HG03045 (cell line): ENCODE data around the gene INSIG1.
A peak's percentile ranks its signal among the peaks of the same experiment; 100 is the strongest.

Experiments
- ATAC-seq: cut with Tn5 transposase; IDR thresholded peaks from one replicate; pipeline ENCODE4 v1.9.1; 2021; ENCODE audit warnings: mild to moderate bottlenecking, moderate library complexity; ENCODE audit not compliant: unreplicated experiment

INSIG1 gene

DNA sequence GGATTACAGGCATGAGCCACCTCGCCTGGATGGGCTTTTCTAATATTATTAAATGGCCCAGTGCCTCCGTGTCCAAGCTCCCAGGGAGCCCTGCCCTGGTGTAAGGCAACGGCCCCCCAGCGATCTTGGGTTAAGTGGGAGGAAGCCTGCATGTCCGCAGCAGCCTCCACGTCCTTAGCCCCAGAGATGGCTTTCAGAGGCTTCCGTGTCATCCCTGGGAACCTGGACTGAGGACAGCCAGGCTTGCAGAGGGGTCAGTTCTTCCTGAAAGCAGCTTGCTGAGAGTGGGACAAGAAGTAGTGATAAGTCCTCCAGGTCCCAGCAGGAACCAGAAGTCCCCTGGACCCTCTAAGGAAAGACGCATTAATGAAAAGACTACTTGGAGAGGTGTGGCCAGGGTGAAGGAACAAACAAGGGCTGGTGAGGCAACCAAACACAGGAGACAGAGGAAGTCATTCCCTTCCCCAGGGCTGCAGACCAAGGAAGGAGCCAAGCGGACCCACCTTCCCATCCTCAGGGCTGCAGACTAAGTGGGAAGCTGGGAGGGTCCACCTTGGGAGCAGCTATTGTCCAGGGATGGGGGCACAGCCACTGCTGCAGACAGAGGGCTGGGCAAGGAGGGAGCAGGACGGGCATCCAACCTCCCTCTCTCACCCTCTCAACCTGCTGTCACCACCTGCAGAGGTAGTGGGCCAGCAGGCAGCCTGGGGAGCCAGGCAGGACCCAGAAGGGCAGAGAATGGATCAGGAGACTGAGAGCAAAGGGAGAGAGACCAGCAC lies 13.0 kb upstream of the INSIG1 start:
- ATAC-seq: no peak

DNA sequence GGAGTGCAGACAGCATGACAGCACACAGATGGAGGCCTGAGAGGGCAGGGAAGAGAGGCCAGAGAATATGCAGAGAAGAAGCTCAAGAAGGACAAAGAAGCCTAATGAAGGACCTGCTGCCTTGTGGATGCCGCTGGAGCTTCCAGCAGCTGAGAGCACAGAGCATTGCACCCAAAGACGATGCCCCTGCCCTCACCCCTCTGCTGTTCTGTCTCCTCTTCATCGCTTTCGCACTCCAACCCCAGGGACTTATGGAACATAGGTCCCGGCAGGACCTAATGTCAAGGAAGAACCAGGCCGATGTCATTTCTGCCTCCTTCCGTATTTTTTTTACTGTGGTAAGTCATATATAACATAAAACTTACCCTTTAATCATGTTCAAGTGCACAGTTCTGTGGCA lies 12.3 kb upstream of the INSIG1 start:
- ATAC-seq: no peak

DNA sequence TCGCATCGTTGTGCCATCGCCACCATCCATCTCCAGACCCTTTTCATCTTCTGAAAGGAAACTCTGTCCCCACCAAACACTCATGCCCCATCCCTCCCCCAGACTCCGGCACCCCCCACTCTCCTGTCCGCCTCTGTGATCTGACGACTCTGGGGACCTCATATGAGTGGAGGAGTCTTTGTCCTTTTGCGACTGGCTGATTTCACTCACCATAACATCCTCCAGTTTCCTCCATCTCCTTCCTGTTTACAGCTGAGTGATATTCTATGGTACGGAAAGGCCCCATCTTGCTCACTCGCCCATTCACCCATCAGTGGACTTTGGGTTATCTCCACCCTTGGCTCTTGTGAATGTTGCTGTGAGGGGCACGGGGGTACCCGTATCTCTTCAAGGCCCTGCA lies 11.8 kb upstream of the INSIG1 start:
- no peak for ATAC-seq

DNA sequence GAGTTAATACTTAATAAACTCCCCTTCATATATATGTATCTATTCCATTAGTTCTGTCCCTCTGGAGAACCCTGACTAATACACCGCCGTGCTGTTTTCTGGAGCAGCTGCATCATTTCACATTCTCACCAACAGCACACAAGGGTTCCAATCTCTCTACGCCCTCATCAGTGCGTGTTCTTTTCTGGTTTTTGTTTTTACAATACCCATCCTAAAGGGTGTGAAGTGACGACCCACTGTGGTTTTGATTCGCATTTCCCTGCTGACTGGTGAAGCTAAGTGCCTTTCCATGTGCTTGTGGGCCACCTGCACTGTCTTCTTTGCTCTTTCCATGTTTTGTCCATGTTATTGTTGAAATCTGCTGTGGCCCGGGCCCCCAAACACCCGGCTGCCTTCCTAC lies 11.0 kb upstream of the INSIG1 start:
- ATAC-seq: no peak

DNA sequence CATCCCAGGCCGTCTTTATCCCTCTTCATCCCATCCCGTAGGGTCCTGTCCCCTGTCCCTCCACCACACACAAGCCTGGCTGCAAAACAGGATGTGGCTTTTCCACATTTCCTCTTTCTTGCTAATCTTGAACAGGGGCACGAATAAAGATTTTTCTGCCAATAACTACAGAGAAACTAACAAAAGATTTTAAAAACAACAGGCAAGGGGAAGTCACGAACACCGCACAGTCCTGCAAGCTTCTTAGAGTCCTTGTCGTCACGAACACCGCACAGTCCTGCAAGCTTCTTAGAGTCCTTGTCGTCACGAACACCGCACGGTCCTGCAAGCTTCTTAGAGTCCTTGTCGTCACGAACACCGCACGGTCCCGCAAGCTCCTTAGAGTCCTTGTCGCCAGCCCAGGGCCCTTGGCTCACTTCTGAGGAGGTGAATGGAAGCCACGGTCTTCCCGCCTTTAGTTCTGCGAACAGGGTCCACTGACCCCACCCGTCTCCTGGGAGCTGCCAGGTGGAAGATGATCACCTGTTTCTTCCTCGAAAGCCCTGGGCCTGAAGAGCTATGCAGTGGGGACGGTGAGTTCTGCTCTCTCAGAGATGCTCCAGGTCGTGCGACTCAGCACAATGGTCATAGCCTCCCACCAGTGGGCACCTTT lies 10.3 kb upstream of the INSIG1 start:
- ATAC-seq: no peak

DNA sequence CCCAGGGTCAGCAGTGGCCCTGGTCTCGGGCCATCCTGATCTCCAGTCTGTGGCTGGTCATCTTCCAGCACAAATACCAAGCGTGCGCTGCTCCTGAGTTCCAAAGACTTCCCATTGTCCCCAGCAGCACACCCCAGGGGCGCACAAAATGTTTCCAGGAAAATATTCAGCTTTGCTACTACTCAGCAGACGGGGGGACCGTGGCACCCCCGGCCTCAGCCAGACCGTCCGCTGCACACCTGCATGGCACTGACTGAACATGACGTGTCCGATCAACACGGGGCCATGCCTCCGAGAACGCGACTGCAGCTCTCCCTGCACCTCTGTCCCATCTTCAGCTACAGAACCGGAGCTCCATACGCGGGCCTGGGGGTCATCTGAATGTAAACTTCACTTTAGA lies 9.6 kb upstream of the INSIG1 start:
- no peak for ATAC-seq

DNA sequence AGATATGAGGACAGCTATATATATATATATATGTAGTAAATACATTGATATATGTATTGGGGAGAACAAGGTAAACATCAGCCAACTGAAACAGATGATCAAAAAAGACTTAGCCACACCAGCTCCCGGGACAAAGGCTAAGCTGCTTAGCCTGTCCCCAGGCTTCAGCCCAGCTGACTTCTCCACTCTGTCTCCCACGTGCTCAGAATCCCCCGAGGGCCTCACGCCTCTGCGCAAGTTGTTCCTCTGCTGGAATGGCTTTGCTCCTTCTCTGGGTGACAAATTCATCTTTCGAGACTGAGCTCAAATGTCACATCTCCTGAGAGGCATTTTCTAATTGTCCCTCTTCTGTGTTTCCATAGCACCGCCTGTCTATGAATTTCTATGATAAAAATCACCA lies 8.6 kb upstream of the INSIG1 start:
- no peak for ATAC-seq

DNA sequence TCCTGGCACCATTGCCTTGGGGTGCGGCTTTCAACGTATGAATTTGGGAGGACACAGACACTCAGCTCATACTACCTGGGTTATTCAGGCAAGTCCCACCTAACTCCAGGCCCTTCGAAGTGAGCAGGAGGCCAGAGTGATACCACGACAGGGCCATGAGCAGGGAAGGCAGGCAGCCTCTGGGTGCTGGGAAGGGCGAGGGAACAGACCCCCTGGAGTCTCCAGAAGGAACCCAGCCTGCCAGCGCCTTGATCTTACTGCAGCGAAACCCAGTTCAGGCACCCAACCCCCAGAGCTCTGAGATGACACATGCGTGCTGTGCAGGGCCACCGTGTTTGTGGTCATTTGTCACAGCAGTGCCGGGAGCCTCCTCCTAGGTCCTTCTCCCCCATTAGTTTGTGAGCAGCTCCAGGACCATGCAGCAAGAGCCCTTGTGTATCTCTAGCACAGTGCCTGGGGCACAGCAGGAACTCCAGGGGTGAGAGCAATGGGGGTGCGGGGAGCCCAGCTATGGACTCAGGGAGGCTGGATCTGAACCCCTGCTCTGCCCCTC lies 7.7 kb upstream of the INSIG1 start:
- no peak for ATAC-seq

DNA sequence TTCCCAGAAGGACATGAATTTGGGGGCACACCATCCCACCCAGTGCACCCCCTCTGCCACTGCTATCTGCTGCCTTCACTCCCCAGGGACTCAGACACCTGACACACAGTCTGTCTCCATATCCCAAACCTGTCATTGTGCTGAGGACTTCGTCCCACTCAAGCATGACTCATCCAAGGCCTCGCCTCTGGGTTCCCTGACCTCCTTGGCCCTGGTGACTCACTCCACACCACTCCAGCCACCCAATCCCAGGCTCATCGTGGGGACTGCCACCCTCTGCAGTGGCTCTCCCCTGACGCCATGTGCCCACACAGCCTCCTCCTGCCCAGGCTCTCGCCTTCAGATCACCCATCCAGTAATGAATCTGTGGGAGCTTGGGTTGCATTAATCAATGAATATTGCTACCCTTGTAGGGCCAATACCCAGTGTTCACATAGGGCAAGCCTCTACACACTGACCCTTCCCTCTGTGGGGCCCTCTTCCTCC lies 6.6 kb upstream of the INSIG1 start:
- ATAC-seq: no peak

DNA sequence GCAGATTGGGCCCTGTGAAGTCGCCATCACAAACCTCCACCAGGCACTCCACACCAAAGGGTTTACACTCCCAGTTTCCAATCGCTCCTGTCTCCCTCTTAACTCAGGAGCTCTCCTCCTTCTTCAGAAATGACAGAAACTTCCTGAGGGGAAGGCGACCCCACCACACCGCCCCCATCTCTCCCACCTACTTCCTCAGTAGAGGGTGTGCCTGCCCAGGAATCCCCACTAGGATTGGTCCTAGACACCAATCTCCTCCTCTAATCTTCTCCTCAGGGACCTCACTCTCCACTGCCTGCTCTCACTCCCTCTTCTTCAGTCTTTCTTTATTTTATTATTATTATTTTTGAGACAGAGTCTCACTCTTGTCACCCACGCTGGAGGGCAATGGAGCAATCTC lies 5.9 kb upstream of the INSIG1 start:
- ATAC-seq: no peak

DNA sequence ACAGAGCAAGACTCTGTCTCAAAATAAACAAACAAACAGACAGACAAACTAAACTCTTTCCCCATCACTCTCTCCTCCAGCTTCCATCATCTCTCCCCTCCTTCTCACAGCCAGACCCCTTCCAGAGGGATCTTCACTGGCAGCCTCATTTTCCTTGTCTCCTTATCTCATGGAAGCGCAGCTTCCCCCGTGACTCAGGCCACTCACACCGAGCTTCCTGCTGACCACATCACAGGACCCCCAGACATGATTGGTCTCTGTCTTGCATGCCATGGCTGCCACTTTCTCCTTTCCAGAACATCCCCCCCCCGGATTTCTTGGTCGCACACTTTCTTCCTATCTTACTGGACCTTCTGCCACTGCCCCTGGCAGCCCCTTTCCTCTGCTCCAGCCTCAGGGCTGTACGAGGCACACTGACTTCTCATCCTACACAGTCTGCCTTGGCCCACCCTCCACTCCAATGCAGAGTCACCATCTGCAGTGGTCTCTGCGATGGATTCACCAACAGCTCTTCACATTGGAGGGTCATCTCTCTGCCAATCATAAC lies 4.9 kb upstream of the INSIG1 start:
- ATAC-seq: no peak

DNA sequence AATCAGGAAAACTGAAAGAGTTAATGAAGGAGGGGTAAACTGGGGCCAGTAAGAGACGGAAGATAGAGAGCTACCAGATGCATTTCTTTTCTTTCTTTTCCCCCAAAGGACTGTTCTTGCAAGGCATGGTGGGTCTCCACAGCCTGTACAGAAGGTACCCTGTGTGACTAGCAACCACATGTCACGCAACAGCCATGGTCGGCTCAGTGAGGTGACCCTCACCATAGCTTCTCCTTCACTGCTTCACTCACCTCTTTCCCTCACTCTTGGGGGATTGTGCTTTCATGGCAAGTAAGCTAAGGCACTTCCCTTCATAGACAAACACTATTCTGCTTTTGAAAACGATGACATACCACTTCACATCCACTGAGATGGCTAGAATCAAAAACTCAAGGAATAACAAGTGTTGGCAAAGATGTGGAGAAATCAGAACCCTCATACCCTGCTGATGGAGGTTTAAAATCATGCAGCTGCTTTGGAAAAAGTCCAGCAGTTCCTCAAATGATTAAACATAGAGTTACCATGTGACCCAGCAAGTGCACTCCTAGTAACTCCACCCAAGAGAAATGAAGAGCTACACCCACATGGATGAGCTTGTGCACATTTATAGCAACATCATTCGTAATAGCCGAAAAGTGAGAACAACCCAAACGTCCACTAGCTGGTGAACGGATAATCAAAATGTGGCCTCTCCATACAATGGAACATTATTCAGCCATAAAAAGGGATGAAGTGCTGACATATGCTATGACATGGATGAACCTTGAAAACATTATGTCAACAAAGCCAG lies 3.8 kb upstream of the INSIG1 start:
- no peak for ATAC-seq

DNA sequence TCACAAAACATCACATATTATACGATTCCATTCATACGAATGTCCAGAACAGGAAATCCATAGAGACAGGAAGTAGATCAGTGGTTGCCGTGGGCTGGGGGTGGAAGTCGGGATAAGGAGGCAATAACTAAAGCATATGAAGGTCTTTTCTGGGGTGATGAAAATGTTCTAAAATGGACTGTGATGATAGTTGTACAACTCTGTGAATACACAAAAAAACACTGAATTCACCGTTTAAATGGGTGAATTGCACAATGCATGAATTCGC lies 3.2 kb upstream of the INSIG1 start:
- no peak for ATAC-seq

DNA sequence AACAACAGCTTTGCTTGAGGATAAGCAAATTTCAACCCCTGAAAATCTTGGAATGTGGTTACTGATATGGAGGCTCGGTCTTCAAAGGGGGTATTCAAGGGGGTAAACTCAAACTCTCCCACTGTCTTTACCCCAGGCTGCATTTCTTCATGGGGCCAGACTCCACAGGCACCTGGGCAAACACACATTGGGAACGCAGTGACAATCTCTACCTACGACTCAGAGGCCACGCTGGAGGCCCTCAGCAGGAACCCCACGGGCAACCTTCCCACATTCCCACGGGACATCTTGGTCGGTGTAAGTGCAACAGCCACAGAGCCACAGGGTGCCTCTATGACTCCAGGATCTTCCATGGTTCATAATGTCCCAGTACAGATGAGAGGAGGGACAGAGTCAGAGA lies 2.2 kb upstream of the INSIG1 start:
- ATAC-seq: no peak

DNA sequence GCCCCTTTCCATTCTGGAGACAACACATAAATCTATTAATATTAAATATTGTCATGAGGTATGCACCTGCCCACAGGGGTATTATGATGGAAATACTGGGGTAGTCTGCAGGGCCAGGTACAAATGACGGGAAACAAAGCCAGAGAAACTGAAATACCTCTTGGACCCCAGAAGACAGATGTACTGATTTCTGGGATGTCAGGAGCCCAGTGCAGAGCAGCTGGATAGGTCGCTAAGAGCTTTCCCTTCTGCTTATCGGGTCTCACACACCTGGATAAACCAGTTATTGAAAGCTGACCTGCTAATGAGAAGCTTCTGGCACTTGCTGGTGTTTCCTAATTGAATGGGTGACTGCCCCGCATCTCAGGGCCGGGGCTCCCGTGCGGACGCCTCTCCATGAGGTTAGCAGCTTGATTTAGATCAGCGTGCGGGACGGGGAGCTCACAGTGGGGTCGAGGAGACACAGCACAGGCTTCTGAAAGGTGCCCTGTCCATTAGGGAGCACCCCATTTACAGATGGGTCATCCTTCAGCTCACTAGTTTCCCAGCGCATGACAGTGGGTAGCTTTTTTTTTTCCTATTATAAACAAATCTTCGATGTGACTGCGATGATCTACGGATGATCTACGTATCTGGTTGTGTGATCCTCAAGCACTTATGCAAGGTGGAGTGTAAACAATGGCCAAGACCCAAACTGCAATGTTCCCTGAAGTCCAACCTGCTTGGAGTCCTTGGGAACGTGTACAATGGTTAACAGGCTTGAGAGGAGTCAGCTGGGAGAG lies 1.5 kb upstream of the INSIG1 start:
- ATAC-seq: no peak

DNA sequence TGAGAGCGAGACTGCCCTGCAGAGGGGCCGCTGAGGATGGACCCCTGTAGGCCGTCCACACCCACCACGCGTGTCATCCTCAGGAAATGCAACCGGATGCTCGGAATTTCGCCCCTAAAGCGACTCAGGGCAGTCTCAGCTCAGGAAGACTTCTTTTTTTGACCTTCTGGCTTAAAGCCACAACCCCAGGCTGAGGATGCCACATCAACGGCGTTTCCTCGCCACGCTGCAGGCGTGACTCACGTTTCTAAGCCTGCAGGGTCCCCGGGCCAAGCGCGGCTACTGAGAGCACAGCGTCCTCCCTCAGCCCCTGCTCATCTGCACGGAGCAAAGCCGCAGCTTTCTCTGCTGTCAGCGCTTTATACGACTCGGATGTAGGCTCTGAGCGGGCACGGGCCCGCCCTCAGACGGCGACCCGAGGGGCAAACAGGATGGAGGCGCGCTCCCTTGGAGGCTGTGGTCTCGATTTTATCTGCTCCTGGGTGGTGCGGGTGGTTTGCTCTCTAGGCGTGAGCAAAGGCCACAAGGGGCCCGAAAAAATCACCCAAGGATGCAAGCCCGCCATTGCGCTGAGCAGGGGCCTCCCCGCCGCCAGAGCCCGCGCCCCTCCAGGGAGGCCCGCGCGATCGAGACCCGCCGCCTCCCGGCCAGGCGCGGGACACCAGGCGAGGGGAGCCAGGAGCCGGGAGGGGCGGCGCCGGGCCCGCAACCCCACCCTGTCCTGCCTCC lies 726 bp upstream of the INSIG1 start:
- peak; percentile 35 for ATAC-seq

DNA sequence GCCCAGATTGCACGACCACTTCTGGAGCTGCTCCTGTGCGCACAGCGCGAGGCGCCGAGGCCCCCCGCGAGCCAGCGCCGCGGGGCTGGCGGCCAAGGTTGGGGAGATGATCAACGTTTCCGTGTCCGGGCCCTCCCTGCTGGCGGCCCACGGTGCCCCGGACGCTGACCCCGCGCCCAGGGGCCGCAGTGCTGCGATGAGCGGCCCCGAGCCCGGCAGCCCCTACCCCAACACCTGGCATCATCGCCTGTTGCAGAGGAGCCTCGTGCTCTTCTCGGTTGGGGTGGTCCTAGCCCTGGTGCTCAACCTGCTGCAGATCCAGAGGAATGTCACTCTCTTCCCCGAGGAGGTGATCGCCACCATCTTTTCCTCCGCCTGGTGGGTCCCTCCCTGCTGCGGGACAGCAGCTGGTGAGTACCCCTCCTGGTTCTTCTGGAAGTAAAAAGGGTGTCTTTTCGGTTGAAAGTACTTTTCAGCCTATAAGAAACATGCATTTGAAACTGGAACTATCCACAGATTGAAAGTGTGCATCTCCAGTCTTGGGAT lies 683 bp downstream of the INSIG1 start:
- ATAC-seq: peak; percentile 4

DNA sequence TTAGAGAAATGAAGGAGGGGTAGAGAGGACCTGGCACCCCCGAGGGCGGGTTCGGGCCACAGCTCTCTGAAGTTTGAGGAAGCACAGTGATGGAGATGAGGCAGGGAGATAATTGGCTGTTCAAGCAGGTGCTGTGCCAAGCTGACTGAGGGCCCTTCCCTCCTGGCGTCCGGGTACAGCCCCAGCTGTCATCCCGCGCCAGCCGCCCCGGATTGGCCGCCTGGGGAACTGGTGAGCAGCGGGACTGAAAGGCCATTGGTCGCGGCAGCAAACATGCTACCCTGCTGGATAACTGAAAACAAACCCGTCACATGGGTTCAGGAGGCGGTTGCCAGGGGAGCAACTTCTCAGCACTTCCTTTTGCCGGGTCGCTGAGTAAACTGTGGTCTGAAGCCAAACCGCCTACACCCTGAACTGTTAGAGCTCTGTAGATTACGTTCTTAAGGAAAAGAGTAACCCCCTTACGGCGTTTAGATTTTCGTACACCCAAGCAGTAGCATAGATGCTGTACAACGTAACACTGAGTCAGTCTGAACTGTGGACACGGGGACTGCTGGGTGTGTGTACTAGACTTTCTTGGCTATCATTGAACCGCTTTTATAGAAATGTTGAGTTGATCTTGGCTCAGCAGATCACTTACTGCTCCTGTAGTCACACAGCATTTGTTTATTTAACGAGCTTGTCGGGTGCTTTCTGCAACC lies 1.3 kb downstream of the INSIG1 start:
- peak; percentile 68 for ATAC-seq

DNA sequence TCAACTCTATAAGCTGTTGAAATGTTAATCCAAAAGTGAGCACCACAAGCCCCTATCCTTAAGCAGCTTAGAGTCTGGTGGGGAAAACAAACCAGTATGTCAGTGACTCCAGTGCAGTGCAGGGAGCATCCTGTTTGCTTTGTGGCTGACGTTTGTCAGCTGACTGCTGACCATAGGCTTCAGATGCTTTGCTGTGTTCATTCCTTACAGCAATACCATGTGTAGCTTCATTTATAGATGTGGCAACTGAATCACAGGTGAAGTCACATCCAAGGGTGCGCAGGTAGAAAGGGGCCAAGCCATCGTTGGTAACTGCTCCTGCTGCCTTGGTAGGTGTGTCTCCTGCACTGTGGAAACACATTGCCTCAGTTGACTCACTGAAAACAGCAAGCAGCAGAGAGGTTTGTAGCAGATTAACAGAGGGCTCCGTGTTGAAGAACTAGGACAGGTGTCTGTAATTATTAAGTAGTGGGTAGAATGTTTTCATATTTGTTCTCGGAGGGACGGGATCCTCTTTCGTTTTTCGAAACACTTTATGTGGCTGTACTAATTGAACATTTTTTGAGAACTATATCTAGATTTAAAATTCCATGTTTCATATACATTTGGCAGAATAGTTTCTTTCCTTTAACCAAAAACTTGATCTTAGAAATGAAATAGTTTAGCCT lies 2.0 kb downstream of the INSIG1 start:
- no peak for ATAC-seq
